ENCODE data around the gene ASPA. TPM values are rescaled to one million over a fixed set of nuclear protein-coding genes. Genes with fewer than 3 reads are reported as not detected.

ASPA gene
- total RNA-seq, 1 donor from 2014 or later, result 3.8 TPM

DNA sequence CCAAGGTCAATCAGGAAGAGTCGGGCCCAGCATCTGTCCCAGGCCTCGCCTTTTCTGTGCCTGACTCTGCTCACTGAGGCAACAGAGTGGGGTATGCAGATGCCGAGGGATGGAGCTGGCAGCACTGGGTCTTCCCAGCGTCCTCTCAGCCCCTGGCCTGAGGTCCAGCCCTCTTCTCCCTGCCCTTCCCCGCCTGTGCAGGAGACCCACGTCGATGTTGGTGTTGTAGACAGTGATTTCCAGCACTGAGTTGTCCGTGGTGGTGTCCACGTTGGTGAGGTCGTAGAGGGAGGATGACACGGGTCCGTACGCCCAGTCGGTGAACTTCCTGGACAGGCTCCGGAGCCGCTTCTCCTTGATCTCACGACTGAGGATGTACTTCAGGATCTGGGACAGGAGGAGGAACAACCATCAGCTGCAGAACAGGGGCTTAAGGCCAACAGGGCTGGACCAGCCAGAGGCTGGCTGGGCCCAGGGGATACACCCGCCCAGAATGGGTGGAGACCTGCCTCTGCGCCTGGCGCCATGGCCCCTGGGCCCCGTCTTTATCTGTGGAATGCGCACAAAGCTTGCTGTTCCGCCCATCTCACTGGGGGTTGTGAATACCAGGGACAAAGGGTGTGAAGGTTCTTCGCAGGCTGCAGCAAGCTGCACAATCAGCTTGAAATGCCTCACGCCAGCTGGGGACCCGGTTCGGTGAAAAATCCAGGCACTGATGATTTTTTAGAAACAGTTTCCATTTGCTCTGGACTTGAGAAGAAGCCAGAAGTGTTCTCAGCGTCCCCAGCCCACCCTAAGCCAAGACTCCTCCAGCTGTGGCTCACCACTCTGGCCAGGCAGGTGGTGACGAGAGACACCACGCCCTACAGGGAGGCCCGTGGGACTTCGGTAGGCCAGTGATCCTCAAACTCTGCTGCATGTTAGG is 54.3 kb downstream of the ASPA start:
- intact Hi-C loops (cut with DNase I), result loop anchor here (1.0 kb wide), 1 partner anchor 17 kb away; no protein-coding TSS in a partner anchor
- DNase-seq (ENCODE audit: missing footprints) (peak; percentile 89), ATAC-seq (peak; percentile 96)

DNA sequence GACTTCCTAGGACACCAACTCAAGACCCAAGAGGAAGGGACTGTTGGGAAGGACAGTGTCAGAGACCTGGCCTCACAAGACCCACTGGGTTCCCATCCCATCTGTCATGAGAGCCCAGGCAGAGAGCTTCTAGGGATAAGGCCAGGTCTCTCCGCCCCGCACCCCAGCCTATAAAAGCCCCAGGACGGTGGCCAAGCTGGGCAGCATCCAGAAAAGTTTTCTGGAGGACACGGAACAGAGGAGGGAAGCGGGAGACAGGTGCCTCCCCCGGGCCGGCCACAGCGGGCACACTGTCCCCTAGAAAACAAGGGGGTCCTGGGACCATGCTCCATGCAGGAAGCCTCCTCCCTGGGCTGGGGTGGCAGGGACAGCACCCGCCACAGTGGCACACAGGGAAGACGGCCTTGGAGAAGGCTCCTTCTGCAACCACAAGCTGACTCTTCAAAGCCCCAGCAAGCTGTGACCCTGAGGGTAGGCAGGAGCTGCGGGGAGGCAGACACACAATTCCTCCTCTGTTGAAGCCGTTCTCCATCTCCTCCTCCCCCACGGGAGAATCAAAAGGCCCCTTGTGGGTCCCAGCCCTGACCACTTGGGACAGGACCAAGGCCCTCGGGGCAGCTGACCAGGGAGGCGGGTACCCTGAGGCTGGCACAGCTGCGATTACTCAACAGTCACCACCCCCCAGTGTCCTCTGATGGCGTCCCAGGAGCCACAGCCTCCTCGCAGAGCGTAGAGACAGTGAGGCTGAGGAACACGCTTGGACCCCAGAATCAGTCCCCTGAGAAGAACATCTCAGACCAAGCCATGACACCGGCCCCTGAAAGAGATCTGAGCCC is 55.7 kb downstream of the ASPA start:
- ATAC-seq (peak; percentile 11), DNase-seq (ENCODE audit: missing footprints) (no peak)
- intact Hi-C loops (cut with DNase I), result no loop called here

GRCh38 chr17:3532106-3532858 is 56.5 kb downstream of the ASPA start:
- intact Hi-C loops (cut with DNase I), result no loop called here
- ATAC-seq (no peak), DNase-seq (ENCODE audit: missing footprints) (no peak)

GRCh38 chr17:3532859-3533142 is 57.0 kb downstream of the ASPA start:
- intact Hi-C loops (cut with DNase I), result no loop called here
- DNase-seq (ENCODE audit: missing footprints) (no peak), ATAC-seq (no peak)

GRCh38 chr17:3533752-3534151 is 58.0 kb downstream of the ASPA start:
- intact Hi-C loops (cut with DNase I), result no loop called here
- DNase-seq (ENCODE audit: missing footprints), result no peak
- ATAC-seq, result no peak

- DNase-seq (ENCODE audit: missing footprints), result no peak
- no peak for ATAC-seq
- intact Hi-C loops (cut with DNase I), result no loop called here
Observed at GRCh38 chr17:3534881-3535252, 59.1 kb downstream of the ASPA start.

DNA sequence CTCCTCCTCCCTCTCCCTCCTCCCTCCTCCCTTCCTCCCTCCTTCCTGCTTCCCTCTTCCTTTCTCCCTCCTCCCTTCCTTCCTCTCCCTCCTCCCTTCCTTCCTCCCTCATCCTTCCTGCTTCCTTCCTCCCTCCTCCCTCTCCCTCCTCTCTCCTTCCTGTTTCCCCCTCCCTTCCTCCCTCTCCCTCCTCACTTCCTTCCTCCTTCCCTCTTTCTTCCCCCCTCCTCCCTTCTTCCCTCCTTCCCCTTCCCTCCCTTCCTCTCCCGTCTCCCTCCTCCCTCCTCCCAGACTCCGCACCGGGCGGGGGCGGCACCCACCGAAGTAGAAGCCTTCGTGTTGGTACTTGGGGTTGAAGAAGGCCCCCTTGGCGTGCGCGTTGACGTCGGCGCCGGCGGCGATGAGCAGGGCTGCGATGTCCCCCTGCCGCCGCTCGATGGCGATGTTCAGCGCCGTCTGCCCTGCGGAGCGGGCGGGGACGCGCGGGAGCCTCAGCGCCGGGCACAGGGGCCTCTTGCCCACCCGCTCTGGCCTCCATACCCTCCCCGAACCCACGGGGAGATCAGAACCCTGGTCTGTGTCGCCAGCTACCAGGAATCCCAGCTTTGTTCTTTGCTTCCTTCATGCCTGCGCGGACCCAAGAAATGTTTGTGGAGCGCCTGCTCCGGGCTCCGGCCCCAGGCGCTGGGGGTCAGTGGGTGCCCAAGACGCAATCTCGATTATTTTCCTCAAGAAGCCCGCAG is 59.6 kb downstream of the ASPA start:
- intact Hi-C loops (cut with DNase I), result no loop called here

GRCh38 chr17:3536716-3537115 is 60.9 kb downstream of the ASPA start:
- no peak for DNase-seq (ENCODE audit: missing footprints)
- ATAC-seq, result no peak
- intact Hi-C loops (cut with DNase I), result no loop called here

More for the DNA sequence above, 59.6 kb downstream of the ASPA start:
- ATAC-seq (peak; percentile 76), DNase-seq (ENCODE audit: missing footprints) (peak; percentile 83)

DNA sequence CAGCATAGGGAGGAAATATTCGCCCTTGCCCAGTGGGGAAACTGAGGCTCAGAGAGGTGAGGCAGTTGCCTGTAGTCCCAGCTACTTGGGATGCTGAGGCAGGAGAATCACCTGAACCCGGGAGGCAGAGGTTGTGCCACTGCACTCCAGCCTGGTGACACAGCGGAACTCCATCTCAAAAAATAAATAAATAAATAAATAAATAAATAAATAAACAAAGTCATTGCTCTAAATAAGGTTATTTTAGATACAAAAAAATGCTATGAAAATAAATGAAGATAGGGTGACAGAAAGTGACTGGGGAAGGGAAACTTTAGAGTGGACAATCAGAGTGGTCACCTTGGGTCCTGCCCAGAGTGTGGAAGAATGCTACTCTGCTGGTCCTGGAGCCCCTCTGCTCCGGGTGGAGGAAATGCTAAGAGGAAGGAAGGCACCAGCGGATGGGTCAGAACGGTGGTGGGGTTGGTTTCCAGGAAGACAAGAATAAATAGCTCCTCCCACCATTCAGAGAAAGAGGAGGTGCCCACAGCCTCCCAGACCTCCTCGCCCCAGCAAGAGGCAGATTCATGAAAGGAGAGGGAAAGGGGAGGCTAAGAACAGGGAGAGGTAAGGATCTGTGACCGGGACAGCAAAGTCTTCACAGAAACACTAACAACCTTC is 64.2 kb downstream of the ASPA start:
- intact Hi-C loops (cut with DNase I), result no loop called here
- ATAC-seq (no peak), DNase-seq (ENCODE audit: missing footprints) (no peak)

DNA sequence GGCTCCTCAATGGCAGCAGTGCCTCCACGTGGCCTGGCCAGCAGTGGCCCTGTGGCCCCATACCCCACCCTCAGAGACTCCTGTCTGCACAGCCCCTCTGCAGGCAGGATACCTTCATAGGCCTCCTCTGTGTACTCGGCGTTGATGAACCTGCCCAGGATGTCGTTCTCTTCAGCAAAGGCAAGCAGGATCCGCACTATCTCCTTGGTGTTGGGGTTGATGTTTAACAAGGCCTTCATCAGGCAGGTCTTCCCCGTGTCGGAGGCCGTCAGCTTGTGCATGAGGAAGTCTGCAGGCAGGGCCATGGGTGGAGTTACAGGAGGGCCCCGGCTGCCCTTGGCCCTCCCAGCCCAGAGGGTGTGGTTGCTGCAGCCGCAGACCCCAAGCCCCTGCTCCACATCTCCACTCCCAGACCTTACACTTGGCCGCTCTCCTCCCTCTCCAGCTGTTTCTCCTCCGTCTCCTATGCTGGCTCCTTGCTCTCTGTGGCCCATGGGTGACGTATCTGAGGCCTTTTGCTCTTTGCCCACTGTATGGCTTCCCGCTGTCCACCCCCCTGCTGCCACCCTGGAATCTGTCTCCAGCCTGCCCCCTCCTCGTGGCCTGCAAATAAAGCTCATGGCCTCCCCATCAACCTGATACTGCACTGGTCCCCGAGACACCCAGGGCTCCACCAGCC is 66.8 kb downstream of the ASPA start:
- DNase-seq (ENCODE audit: missing footprints) (no peak), ATAC-seq (no peak)
- intact Hi-C loops (cut with DNase I), result no loop called here

DNA sequence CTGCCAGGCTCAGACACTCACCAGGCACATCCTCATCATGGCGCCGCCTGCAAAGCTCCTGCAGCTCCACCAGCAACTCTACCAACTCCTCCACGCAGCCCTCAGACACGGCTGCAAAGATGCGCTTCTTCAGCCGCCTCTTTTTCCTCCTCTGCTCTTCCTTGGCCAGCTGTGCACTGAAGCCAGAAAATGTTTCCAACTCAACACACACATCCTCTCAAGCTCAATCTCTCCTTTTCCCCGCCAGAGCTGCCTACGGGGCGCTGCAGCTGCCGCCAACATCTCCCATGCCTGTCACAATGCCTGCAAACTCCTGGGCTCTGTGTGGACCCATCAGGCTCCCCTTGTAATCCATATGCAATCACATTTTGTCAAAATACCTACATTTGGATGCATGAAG is 67.7 kb downstream of the ASPA start:
- intact Hi-C loops (cut with DNase I), result no loop called here
- DNase-seq (ENCODE audit: missing footprints) (no peak), ATAC-seq (no peak)

- intact Hi-C loops (cut with DNase I), result no loop called here
- DNase-seq (ENCODE audit: missing footprints) (no peak), ATAC-seq (no peak)
Observed at GRCh38 chr17:3544365-3544764, 68.6 kb downstream of the ASPA start.

- ATAC-seq, result no peak
- intact Hi-C loops (cut with DNase I), result no loop called here
- DNase-seq (ENCODE audit: missing footprints), result no peak
Observed at GRCh38 chr17:3545151-3545550, 69.4 kb downstream of the ASPA start.

- DNase-seq (ENCODE audit: missing footprints), result no peak
- intact Hi-C loops (cut with DNase I), result no loop called here
- no peak for ATAC-seq
Observed at GRCh38 chr17:3546521-3546920, 70.7 kb downstream of the ASPA start.

DNA sequence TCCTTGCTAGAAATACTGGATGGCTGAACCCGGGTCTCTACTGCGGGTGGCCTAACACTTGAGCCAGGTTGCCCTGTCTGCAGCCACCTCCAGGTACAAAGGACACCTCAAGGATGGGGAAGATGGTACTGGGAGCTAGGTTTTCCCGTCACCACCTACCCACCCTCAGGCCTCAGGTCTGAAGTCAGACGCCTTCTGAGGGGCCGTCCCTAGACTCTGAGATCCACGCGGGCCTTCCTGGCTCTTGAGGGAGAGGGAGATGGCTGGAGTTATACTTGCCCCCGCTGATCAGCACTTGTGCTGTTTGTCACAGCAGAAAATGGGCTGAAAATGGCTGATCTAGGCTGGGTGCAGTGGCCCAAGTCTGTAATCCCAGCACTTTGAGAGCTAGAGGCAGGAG is 71.2 kb downstream of the ASPA start:
- no peak for ATAC-seq
- DNase-seq (ENCODE audit: missing footprints), result no peak

DNA sequence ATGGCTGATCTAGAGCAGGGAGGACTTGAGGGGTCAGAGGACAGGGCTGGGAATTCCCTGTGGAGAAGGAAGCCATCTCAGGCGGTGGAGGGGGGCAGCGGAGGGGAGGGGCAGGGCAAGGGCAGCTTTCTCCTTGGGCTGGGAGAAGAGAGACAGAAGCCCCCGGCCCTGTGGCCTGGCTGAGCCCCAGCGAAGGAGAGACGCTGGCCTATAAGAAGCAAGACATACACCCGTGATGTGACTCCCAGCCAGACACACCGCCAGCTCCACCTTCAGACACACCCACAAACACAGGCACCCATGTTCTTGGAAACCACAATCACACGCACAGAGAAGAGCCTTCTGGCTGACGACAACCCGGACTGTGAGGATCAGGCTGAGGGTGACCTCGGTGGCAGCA is 71.8 kb downstream of the ASPA start:
- no peak for ATAC-seq
- intact Hi-C loops (cut with DNase I), result no loop called here

More for the DNA sequence above, 71.2 kb downstream of the ASPA start:
- intact Hi-C loops (cut with DNase I), result no loop called here

GRCh38 chr17:3549610-3550162 is 73.9 kb downstream of the ASPA start:
- intact Hi-C loops (cut with DNase I), result no loop called here
- ATAC-seq (no peak), DNase-seq (ENCODE audit: missing footprints) (no peak)

More for the DNA sequence above, 71.8 kb downstream of the ASPA start:
- no peak for DNase-seq (ENCODE audit: missing footprints)
